IPS-20b (cell line): ENCODE data around the gene ARMC9.

ENCODE experiments used
- H3K27ac ChIP-seq: one replicate; pipeline ENCODE4 v1.5.1; 2013; ENCODE audit warnings: low read length
- H3K27me3 ChIP-seq: 2 replicates; pipeline ENCODE4 v1.6.1; 2013; ENCODE audit warnings: mild to moderate bottlenecking, low read length, inconsistent platforms; ENCODE audit not compliant: insufficient read depth
- H3K36me3 ChIP-seq: 2 replicates; pipeline ENCODE4 v1.6.1; 2013; ENCODE audit warnings: low read depth, mild to moderate bottlenecking, inconsistent platforms, low read length, moderate library complexity; ENCODE audit not compliant: insufficient read depth
- H3K4me1 ChIP-seq: 2 replicates; pipeline ENCODE4 v1.6.1; 2013; ENCODE audit warnings: mild to moderate bottlenecking, control low read depth, inconsistent platforms, low read length, moderate library complexity; ENCODE audit not compliant: insufficient read depth
- H3K4me3 ChIP-seq: 2 replicates; pipeline ENCODE4 v1.5.1; 2013; ENCODE audit warnings: mild to moderate bottlenecking, low read length, inconsistent platforms
- H3K9ac ChIP-seq: 2 replicates; pipeline ENCODE4 v1.6.1; 2013; ENCODE audit warnings: low read depth, mild to moderate bottlenecking, inconsistent platforms, low read length, moderate library complexity
- H3K9me3 ChIP-seq: 2 replicates; pipeline ENCODE4 v1.6.1; 2013; ENCODE audit warnings: mild to moderate bottlenecking, low read depth, low read length, inconsistent platforms; ENCODE audit not compliant: insufficient read depth

ARMC9 gene

DNA sequence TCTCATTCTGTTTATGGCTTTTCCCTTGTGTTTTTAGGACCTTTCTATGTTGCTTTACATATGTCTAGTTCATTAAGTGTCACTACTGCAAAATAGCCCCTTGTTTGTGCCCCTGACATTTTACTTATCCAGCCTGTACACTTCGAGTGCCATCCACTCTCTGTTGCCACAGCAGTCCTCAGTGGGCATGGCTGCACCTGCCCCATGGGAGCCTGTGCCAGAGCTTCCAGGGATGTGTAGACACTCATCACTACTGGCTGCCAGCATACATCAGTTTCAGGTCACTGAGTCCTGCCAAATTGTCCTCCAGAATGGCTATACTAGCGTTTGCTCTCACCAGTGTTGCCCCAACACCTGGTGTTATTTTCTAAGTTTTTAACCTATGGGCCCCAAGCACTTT lies 80.4 kb downstream of the ARMC9 start:
- no peaks in the 10 kb centered on the region for H3K27me3 ChIP-seq
- H3K9ac ChIP-seq, result no peak overlapping the region
- no peaks in the 10 kb centered on the region for H3K4me1 ChIP-seq
- H3K36me3 ChIP-seq, result peaks cover 42% of the 10 kb centered on the region
- H3K9me3 ChIP-seq, result no peaks in the 10 kb centered on the region
- no peak overlapping the region for H3K27ac ChIP-seq
- H3K4me3 ChIP-seq, result no peak overlapping the region

DNA sequence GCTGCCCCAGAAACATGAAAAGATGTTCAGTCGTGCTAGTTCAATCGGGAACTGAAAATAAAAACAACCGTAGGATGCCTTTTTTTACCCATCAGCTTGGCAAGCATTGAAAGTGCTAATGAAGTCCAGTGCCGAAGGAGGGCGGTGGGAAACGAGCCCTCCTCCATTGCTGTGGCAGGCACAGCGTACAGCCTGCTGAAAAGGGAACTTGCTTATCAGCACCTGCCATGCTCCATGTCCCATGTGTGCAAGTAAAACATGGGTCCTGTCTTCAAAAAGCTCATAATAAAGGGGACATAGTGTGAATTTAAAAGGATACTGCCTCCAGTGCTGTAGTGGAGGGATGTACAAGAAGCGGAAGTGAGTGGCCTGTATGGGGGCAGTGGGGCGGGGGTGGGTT lies 82.4 kb downstream of the ARMC9 start:
- H3K4me3 ChIP-seq, result no peak overlapping the region
- H3K9ac ChIP-seq, result no peak overlapping the region
- H3K9me3 ChIP-seq, result no peaks in the 10 kb centered on the region
- H3K27me3 ChIP-seq, result no peaks in the 10 kb centered on the region
- no peak overlapping the region for H3K27ac ChIP-seq
- H3K4me1 ChIP-seq, result no peaks in the 10 kb centered on the region
- H3K36me3 ChIP-seq, result peaks cover 29% of the 10 kb centered on the region

DNA sequence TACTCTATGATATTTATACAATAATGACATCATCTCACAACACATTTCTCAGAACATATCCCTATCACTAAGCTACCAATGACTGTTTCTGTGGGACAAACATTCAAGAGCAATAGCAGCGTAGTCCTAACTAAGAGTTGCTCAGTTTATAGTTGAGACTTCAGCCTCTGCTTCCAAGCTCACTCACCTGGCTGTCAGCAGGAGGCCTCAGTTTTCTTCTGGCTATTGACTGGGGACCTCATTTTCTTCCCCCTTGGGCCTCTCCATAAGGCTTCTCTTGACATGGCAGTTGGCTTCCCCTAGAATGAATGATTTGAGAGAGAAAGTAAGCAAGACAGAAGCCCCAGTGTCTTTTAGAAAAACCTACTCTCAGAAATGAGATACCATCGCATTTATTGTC lies 85.9 kb downstream of the ARMC9 start:
- Histone ChIP-seq H3K27me3 (no peaks in the 10 kb centered on the region), H3K9ac (no peak overlapping the region), H3K36me3 (peaks cover 6% of the 10 kb centered on the region; the same call in 1 of the 2 replicates), H3K27ac (no peak overlapping the region), H3K4me3 (no peak overlapping the region), H3K9me3 (no peaks in the 10 kb centered on the region), H3K4me1 (no peaks in the 10 kb centered on the region)

DNA sequence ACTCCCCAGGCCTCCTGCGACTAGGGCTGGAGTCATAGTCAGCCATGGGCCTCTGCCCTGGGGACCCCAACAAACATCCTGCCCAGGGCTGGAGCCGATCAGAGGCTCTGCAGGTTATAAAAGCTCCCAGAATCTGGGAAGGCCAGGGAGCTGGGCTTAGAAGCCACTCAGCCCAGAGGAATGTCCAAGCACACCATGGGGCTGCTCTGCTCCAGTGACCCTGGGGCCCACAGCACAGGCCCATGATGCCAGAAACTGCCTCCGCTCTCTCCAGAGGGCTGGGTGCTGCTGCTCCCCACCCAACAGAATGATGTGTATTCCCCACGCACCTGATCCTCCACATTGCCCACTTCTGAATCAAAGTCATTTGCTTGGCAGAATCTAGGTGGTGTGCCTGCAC lies 88.5 kb downstream of the ARMC9 start:
- no peaks in the 10 kb centered on the region for H3K9me3 ChIP-seq
- no peaks in the 10 kb centered on the region for H3K27me3 ChIP-seq
- peaks cover 11% of the 10 kb centered on the region for H3K36me3 ChIP-seq
- no peak overlapping the region for H3K4me3 ChIP-seq
- H3K4me1 ChIP-seq, result no peaks in the 10 kb centered on the region
- H3K9ac ChIP-seq, result no peak overlapping the region
- H3K27ac ChIP-seq, result no peak overlapping the region

DNA sequence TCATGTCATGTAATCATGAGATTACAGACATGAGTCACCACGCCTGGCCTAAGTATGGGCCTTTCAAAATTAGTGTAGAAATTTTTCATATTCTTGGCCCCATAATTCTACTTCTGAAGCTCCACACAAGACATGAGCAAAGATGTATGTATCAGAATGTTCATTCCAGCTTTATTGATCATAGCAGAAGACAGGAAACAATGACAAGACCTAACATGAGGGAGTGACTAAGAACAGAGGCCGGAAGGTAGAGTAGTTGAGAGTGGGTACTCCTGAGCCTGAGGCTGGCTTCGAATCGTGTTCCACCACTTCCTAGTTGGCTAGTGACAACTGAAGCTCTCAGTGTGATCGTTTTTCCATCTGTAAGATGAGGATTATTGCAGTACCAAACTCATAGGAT lies 89.3 kb downstream of the ARMC9 start:
- H3K27me3 ChIP-seq, result no peaks in the 10 kb centered on the region
- no peak overlapping the region for H3K4me3 ChIP-seq
- H3K9ac ChIP-seq, result no peak overlapping the region
- H3K9me3 ChIP-seq, result no peaks in the 10 kb centered on the region
- H3K36me3 ChIP-seq, result peaks cover 14% of the 10 kb centered on the region
- no peak overlapping the region for H3K27ac ChIP-seq
- no peaks in the 10 kb centered on the region for H3K4me1 ChIP-seq

DNA sequence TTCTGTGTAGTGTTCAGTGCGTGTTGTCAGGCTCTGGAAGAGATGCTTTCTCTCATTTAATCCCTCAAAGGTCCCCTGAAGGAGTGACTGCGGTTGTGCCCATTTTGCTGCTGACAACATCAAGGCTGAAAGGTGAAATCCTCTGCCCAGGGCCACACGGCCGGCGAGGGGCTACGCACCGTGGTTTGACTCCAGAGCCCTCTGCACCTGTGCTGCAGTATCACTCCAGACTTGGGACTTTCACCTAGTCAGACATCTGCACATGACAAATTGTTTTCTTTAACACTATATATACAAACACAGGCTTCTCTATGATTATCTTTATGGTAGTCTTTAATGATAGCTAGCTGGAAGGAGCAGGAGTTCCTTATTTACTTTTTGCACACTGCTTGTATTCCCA lies 90.2 kb downstream of the ARMC9 start:
- Histone ChIP-seq H3K9me3 (no peaks in the 10 kb centered on the region), H3K9ac (no peak overlapping the region), H3K27me3 (no peaks in the 10 kb centered on the region), H3K4me1 (no peaks in the 10 kb centered on the region), H3K27ac (no peak overlapping the region), H3K36me3 (peaks cover 20% of the 10 kb centered on the region), H3K4me3 (no peak overlapping the region)

DNA sequence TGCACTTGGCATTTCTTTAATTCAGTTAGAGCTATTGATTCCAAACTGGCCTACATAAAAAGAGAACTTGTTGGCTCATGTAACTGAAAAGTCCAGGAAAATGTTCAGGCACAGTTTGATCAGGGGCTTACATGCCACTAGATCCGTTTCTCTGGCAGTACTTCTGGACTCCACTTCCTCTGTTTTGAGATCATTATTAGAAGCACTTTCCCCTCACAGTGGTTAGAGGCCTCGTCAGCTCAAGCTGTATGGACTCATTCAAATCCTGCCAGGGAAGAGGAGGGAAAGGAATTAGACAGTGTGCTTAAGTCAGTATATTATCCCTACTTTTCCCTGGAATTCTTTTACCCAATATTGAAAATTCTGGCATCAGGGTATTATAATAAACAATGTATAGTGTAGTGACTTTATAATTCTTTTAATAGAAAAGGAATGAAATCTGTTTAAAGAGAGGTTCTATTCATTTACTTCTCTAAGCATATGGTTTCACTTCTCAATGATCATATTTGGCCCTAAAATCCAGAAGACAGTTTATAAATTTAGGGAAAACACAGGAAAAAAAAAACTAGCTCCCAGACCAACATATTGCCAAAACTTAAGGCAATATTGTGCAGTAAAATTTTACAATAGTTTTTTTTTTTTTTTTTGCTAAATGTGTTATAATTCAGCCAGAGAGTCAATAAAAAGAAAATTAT lies 92.0 kb downstream of the ARMC9 start:
- peaks cover 26% of the 10 kb centered on the region for H3K36me3 ChIP-seq
- no peak overlapping the region for H3K4me3 ChIP-seq
- H3K27ac ChIP-seq, result no peak overlapping the region
- no peak overlapping the region for H3K9ac ChIP-seq
- H3K4me1 ChIP-seq, result no peaks in the 10 kb centered on the region
- H3K27me3 ChIP-seq, result no peaks in the 10 kb centered on the region
- no peaks in the 10 kb centered on the region for H3K9me3 ChIP-seq

DNA sequence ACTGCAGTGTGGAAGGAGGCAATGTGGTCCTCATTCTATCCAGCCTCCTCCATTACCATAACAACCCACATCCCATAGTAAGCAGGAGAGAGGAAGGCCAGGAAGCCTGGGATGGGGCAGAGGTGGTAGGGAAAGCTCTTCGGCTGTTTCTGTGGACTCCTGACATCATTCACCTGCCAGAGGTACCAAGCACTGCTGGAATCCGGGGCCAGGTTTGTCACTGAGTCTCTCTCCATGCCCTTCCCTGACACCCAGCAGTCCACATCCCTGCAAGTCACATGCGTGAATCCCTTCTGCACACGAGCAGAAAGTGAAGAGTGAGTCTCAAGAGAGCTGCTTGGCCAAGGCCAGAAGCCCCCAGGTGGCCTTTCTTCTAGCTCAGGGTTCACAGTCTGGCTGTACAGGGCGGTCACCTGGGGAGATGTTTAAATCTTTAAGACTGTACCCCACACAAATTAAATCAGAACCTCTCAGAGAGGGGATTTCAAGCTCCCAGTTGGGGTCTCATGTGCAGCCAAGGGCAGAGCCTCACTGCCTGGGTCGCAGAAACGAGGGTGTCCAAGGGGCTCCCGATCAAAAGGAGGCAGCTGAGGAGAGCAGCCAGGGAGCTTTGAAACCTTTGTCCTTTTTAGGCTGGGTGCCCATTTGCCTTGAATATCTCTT lies 94.2 kb downstream of the ARMC9 start:
- no peaks in the 10 kb centered on the region for H3K27me3 ChIP-seq
- peaks cover 26% of the 10 kb centered on the region for H3K36me3 ChIP-seq
- peaks cover 4% of the 10 kb centered on the region; the same call in 1 of the 2 replicates for H3K4me1 ChIP-seq
- H3K9me3 ChIP-seq, result no peaks in the 10 kb centered on the region
- no peak overlapping the region for H3K4me3 ChIP-seq
- H3K9ac ChIP-seq, result no peak overlapping the region
- H3K27ac ChIP-seq, result no peak overlapping the region

DNA sequence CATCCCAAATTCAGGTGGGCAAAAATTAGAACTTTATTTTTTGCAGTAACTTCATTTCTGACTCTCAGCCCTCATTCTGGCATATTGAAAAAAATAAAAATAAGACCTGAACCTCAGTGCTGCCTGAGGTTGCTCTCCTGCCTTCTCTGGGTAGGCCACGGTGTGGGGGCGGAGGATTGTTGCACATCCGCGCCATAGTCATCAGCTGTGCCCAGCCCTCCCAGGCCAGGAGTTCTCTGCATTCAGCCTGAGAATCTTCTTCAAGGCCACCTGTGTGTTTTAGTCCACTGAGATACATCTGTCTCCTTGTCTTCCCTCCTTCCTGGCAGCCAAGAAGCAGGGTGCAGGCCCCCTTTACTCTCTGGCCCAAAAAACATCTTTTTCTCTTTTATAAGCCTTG lies 94.7 kb downstream of the ARMC9 start:
- Histone ChIP-seq H3K27me3 (no peaks in the 10 kb centered on the region), H3K4me1 (peaks cover 4% of the 10 kb centered on the region; the same call in 1 of the 2 replicates), H3K36me3 (peaks cover 26% of the 10 kb centered on the region), H3K4me3 (no peak overlapping the region), H3K27ac (no peak overlapping the region), H3K9ac (no peak overlapping the region), H3K9me3 (no peaks in the 10 kb centered on the region)

DNA sequence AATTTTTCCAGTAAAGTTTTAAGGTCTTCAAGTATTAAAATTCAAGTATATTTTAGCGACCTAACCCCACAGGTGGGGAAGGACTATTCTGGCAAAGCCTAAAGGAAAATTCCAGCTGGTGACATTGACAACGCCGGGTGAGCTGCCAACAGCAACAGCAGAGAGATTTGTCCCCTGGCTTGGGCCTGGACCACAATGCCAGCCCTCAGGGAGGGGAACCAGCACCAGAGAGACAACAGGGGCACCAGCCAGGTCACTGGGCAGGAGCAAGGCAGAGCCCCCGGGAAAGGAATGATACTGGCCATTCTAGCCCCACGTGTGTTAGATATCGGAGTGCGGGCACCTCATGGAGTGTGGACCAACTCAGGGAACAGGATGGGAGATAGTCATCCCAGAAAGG lies 95.7 kb downstream of the ARMC9 start:
- Histone ChIP-seq H3K9me3 (no peaks in the 10 kb centered on the region), H3K9ac (no peak overlapping the region), H3K4me3 (no peak overlapping the region), H3K27me3 (no peaks in the 10 kb centered on the region), H3K27ac (no peak overlapping the region), H3K4me1 (peaks cover 4% of the 10 kb centered on the region; the same call in 1 of the 2 replicates), H3K36me3 (peaks cover 26% of the 10 kb centered on the region)

DNA sequence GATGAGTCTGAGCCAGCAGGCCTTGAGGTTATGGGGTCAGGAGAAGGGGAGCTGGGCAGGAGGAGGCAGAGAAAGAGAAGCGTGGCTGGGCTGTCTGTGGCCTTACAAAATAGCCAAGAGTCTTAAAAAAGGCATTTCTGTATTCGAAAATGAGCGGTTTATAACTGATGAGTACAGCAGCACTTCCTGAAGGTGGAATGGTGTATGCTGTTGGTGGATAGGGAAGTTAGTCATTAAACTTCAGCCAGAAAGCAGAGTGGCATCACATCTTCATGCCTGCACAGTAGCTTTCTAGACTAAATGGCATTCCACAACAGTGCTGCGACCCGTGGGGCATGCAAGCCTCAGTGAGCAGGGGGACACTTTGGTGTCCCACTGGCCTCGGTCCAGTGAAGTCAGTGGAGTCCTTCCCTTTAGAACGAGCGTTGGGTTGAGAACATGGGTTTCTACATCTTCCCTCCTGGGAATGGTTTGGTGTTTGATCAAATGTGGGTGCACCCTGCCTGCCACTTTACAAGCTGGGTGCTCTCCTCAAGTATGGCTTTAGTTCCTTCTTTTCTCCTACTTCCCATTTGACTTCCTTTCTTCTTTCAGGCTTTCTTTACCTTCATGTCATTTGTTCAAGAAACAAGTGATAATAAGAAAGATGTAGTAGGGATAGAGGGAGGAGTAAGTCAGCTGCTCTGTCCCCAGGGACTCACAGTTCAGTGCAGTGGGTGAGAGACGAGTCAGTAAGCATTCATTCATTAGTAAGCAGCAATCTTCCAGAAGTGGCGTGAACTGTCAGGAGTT lies 96.3 kb downstream of the ARMC9 start:
- H3K4me1 ChIP-seq, result peaks cover 4% of the 10 kb centered on the region; the same call in 1 of the 2 replicates
- peaks cover 23% of the 10 kb centered on the region for H3K36me3 ChIP-seq
- H3K27ac ChIP-seq, result no peak overlapping the region
- H3K9me3 ChIP-seq, result no peaks in the 10 kb centered on the region
- no peak overlapping the region for H3K9ac ChIP-seq
- no peak overlapping the region for H3K4me3 ChIP-seq
- no peaks in the 10 kb centered on the region for H3K27me3 ChIP-seq

DNA sequence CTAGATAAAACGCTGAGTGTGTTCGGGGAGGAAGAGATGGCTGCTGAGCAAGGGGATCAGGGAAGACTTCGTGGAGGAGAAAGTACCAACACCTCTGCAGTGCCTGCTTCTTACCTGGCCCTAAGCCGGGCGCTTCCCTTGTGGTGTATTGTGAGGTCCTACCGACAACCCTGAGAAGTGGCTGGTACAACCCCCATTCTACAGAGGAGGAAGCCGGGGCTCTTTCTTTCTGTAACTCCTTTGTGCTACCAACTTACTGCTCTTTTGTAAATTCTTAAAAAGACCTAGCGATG lies 96.9 kb downstream of the ARMC9 start:
- Histone ChIP-seq H3K27me3 (no peaks in the 10 kb centered on the region), H3K4me3 (no peak overlapping the region), H3K27ac (no peak overlapping the region), H3K4me1 (peaks cover 4% of the 10 kb centered on the region; the same call in 1 of the 2 replicates), H3K9ac (no peak overlapping the region), H3K9me3 (no peaks in the 10 kb centered on the region), H3K36me3 (peaks cover 20% of the 10 kb centered on the region)
